ENCODE measurements around the gene THAP4. TPM values are rescaled to one million over a fixed set of nuclear protein-coding genes. Genes with fewer than 3 reads are reported as not detected.
"Not testable (repeated sequence)": the region's sequence is repeated elsewhere in the genome, so short reads cannot be mapped to it uniquely, and the experiment has no call there.

The THAP4 gene
- total and polyA plus RNA-seq, 9 donors = 36.3 to 51.7 (median 43.9) TPM

GRCh38 chr2:241572915-241573651 is 63.9 kb downstream of the THAP4 start:
- H3K27ac ChIP-seq (ENCODE audit: low read length); H3K4me1 ChIP-seq (ENCODE audit: control insufficient read depth, insufficient read depth, low read length); H3K9me3 ChIP-seq (replicated peaks; ENCODE audit: control insufficient read depth, low read depth, low read length); DNase-seq; H3K27me3 ChIP-seq (ENCODE audit: control insufficient read depth, insufficient read depth, low read length); H3K4me3 ChIP-seq (ENCODE audit: low read length): not testable (repeated sequence)
- H3K36me3 ChIP-seq (ENCODE audit: control insufficient read depth, insufficient read depth, low read length) = peaks cover 34% of the 10 kb centered on the region
- WGBS (ENCODE audit: insufficient coverage) = 90% methylated on average over 10 of the region's 20 CpGs

GRCh38 chr2:241571821-241572620 is 64.9 kb downstream of the THAP4 start:
- no peak overlapping the region for H3K27ac ChIP-seq (ENCODE audit: low read length)
- 66% methylated on average over 17 of the region's 27 CpGs for WGBS (ENCODE audit: insufficient coverage)
- peaks cover 34% of the 10 kb centered on the region for H3K36me3 ChIP-seq (ENCODE audit: control insufficient read depth, insufficient read depth, low read length)
- H3K9me3 ChIP-seq (replicated peaks; ENCODE audit: control insufficient read depth, low read depth, low read length) = no peaks in the 10 kb centered on the region
- no peaks in the 10 kb centered on the region for H3K4me1 ChIP-seq (ENCODE audit: control insufficient read depth, insufficient read depth, low read length)
- DNase-seq = no peak
- no peaks in the 10 kb centered on the region for H3K27me3 ChIP-seq (ENCODE audit: control insufficient read depth, insufficient read depth, low read length)
- no peak overlapping the region for H3K4me3 ChIP-seq (ENCODE audit: low read length)

GRCh38 chr2:241570961-241571581 is 65.9 kb downstream of the THAP4 start:
- Histone ChIP-seq H3K27ac (ENCODE audit: low read length) (no peak overlapping the region), H3K36me3 (ENCODE audit: control insufficient read depth, insufficient read depth, low read length) (peaks cover 34% of the 10 kb centered on the region), H3K4me1 (ENCODE audit: control insufficient read depth, insufficient read depth, low read length) (no peaks in the 10 kb centered on the region), H3K9me3 (replicated peaks; ENCODE audit: control insufficient read depth, low read depth, low read length) (no peaks in the 10 kb centered on the region), H3K27me3 (ENCODE audit: control insufficient read depth, insufficient read depth, low read length) (no peaks in the 10 kb centered on the region), H3K4me3 (ENCODE audit: low read length) (no peak overlapping the region)
- WGBS (ENCODE audit: insufficient coverage) = 70% methylated on average over 14 of the region's 23 CpGs
- no peak for DNase-seq

GRCh38 chr2:241569831-241570281 is 67.1 kb downstream of the THAP4 start:
- no peaks in the 10 kb centered on the region for H3K9me3 ChIP-seq (replicated peaks; ENCODE audit: control insufficient read depth, low read depth, low read length)
- no peaks in the 10 kb centered on the region for H3K27me3 ChIP-seq (ENCODE audit: control insufficient read depth, insufficient read depth, low read length)
- DNase-seq = no peak
- no peak overlapping the region for H3K4me3 ChIP-seq (ENCODE audit: low read length)
- no peak overlapping the region for H3K27ac ChIP-seq (ENCODE audit: low read length)
- H3K4me1 ChIP-seq (ENCODE audit: control insufficient read depth, insufficient read depth, low read length) = peaks cover under 1% of the 10 kb centered on the region
- peaks cover 34% of the 10 kb centered on the region for H3K36me3 ChIP-seq (ENCODE audit: control insufficient read depth, insufficient read depth, low read length)
- whole genome bisulfite sequencing (ENCODE audit: insufficient coverage) = 71% methylated on average over 15 of the region's 23 CpGs

- no peaks in the 10 kb centered on the region for H3K9me3 ChIP-seq (replicated peaks; ENCODE audit: control insufficient read depth, low read depth, low read length)
- peaks cover 27% of the 10 kb centered on the region for H3K36me3 ChIP-seq (ENCODE audit: control insufficient read depth, insufficient read depth, low read length)
- no peak overlapping the region for H3K27ac ChIP-seq (ENCODE audit: low read length)
- H3K27me3 ChIP-seq (ENCODE audit: control insufficient read depth, insufficient read depth, low read length) = no peaks in the 10 kb centered on the region
- H3K4me1 ChIP-seq (ENCODE audit: control insufficient read depth, insufficient read depth, low read length) = peaks cover 12% of the 10 kb centered on the region
- WGBS (ENCODE audit: insufficient coverage) = 50% methylated on average over 1 of the region's 4 CpGs
- no peak for DNase-seq
- H3K4me3 ChIP-seq (ENCODE audit: low read length) = no peak overlapping the region
Observed at GRCh38 chr2:241568726-241569125, 68.2 kb downstream of the THAP4 start.

- DNase-seq = no peak
Observed at GRCh38 chr2:241567776-241568175, 69.2 kb downstream of the THAP4 start.

GRCh38 chr2:241567266-241567665 is 69.7 kb downstream of the THAP4 start:
- H3K4me3 ChIP-seq (ENCODE audit: low read length); H3K9me3 ChIP-seq (replicated peaks; ENCODE audit: control insufficient read depth, low read depth, low read length); DNase-seq; H3K27me3 ChIP-seq (ENCODE audit: control insufficient read depth, insufficient read depth, low read length); H3K27ac ChIP-seq (ENCODE audit: low read length): not testable (repeated sequence)
- WGBS (ENCODE audit: insufficient coverage) = no CpG with 5 or more reads among the region's 15 CpGs
- H3K36me3 ChIP-seq (ENCODE audit: control insufficient read depth, insufficient read depth, low read length) = peaks cover 29% of the 10 kb centered on the region
- H3K4me1 ChIP-seq (ENCODE audit: control insufficient read depth, insufficient read depth, low read length) = peaks cover 24% of the 10 kb centered on the region

More at GRCh38 chr2:241567776-241568175, 69.2 kb downstream of the THAP4 start:
- 91% methylated on average over 7 of the region's 8 CpGs for WGBS (ENCODE audit: insufficient coverage)
- Histone ChIP-seq H3K9me3 (replicated peaks; ENCODE audit: control insufficient read depth, low read depth, low read length) (no peaks in the 10 kb centered on the region), H3K27me3 (ENCODE audit: control insufficient read depth, insufficient read depth, low read length) (no peaks in the 10 kb centered on the region), H3K4me3 (ENCODE audit: low read length) (no peak overlapping the region), H3K27ac (ENCODE audit: low read length) (no peak overlapping the region), H3K4me1 (ENCODE audit: control insufficient read depth, insufficient read depth, low read length) (peaks cover 21% of the 10 kb centered on the region), H3K36me3 (ENCODE audit: control insufficient read depth, insufficient read depth, low read length) (peaks cover 26% of the 10 kb centered on the region)

- 93% methylated on average over 2 of the region's 7 CpGs for WGBS (ENCODE audit: insufficient coverage)
- Histone ChIP-seq H3K27me3 (ENCODE audit: control insufficient read depth, insufficient read depth, low read length) (no peaks in the 10 kb centered on the region), H3K9me3 (replicated peaks; ENCODE audit: control insufficient read depth, low read depth, low read length) (no peaks in the 10 kb centered on the region), H3K4me3 (ENCODE audit: low read length) (no peak overlapping the region), H3K4me1 (ENCODE audit: control insufficient read depth, insufficient read depth, low read length) (peaks cover 31% of the 10 kb centered on the region), H3K27ac (ENCODE audit: low read length) (no peak overlapping the region), H3K36me3 (ENCODE audit: control insufficient read depth, insufficient read depth, low read length) (peaks cover 26% of the 10 kb centered on the region)
- no peak for DNase-seq
Observed at GRCh38 chr2:241566468-241566867, 70.5 kb downstream of the THAP4 start.

GRCh38 chr2:241566021-241566420 is 70.9 kb downstream of the THAP4 start:
- H3K4me1 ChIP-seq (ENCODE audit: control insufficient read depth, insufficient read depth, low read length) = peaks cover 33% of the 10 kb centered on the region
- H3K4me3 ChIP-seq (ENCODE audit: low read length); DNase-seq; H3K27ac ChIP-seq (ENCODE audit: low read length); H3K27me3 ChIP-seq (ENCODE audit: control insufficient read depth, insufficient read depth, low read length); H3K9me3 ChIP-seq (replicated peaks; ENCODE audit: control insufficient read depth, low read depth, low read length): not testable (repeated sequence)
- 77% methylated on average over 3 of the region's 11 CpGs for WGBS (ENCODE audit: insufficient coverage)
- H3K36me3 ChIP-seq (ENCODE audit: control insufficient read depth, insufficient read depth, low read length) = peaks cover 21% of the 10 kb centered on the region

GRCh38 chr2:241565411-241565810 is 71.5 kb downstream of the THAP4 start:
- H3K36me3 ChIP-seq (ENCODE audit: control insufficient read depth, insufficient read depth, low read length) = peaks cover 20% of the 10 kb centered on the region
- H3K4me3 ChIP-seq (ENCODE audit: low read length) = no peak overlapping the region
- no peak for DNase-seq
- no peaks in the 10 kb centered on the region for H3K27me3 ChIP-seq (ENCODE audit: control insufficient read depth, insufficient read depth, low read length)
- no peak overlapping the region for H3K27ac ChIP-seq (ENCODE audit: low read length)
- WGBS (ENCODE audit: insufficient coverage) = 39% methylated on average over 7 of the region's 10 CpGs
- H3K9me3 ChIP-seq (replicated peaks; ENCODE audit: control insufficient read depth, low read depth, low read length) = no peaks in the 10 kb centered on the region
- H3K4me1 ChIP-seq (ENCODE audit: control insufficient read depth, insufficient read depth, low read length) = peaks cover 39% of the 10 kb centered on the region

Measured in muscle of leg (tissue), 11 donors.